ENCODE data around the gene CLASP1. TPM values are rescaled to one million over a fixed set of nuclear protein-coding genes. Genes with fewer than 3 reads are reported as not detected.

The CLASP1 gene
- total RNA-seq, 1 donor from 2014 or later = 71.7 TPM

DNA sequence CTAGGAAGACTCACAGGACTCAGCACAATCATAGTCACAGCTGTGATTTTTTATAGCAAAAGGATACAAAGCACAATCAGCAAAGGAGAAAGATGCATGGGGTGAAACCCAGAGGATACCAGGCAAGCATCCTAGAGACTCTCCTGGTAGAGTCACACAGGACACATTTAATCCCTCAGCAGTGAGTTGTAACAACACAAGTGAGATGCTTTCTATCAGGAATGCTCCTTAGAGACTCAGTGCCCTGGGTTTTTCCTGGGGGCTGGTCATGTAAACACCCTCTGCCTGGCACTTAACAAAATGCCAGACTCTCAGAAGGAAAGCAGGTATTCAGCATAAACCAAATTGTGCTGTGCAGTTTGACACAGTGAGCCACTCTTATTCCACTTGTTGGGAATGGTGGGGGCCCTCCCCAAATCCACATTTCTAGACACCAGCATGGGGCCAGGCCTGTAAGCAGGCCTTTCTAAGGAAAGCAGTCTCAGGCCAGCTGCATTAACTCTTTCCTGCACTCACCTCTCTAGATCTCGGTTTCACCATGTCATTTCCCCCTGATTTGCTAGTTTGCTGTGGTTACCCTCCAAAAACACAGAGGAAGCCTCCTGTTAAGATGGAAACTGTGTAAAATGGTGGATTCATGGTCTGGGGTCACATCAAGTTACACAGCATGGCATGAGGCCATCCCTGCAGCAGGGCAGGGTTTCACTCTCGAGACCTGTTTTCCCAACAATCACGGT is 135.5 kb downstream of the CLASP1 start:
- Mint-ChIP-seq H3K36me3 (ENCODE audit: low read depth) (peaks cover 65% of the 10 kb centered on the region), H3K27ac (peak overlapping the region; percentile 69), H3K27me3 (ENCODE audit: low read depth) (no peaks in the 10 kb centered on the region), H3K4me1 (ENCODE audit: low read depth) (peaks cover 16% of the 10 kb centered on the region), H3K9me3 (no peaks in the 10 kb centered on the region), H3K4me3 (ENCODE audit: low read depth) (no peak overlapping the region)
- intact Hi-C loops (cut with micrococcal nuclease) = no loop called here
- DNase-seq (ENCODE audit: low spot score) = no peak

DNA sequence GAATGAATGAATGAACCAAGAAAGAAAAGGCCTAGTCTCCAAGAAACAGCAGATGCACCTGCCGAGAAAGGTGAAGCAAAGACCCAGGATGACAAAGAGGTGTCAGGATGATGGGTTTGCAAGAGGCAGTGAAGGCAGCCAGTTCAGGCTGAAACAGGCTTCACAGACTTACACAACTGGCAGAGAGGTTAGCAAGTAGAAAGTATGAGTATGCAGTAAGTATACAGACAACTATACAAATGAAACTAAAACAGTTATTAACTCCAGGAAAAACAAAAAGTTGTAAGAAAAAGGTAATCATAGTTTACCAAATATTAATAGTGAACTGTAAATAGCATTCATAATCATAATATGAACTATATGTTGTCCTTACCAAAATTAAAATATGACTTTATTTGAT is 138.4 kb downstream of the CLASP1 start:
- no peak overlapping the region for H3K4me3 Mint-ChIP-seq (ENCODE audit: low read depth)
- H3K27ac Mint-ChIP-seq = no peak overlapping the region
- intact Hi-C loops (cut with micrococcal nuclease) = no loop called here

DNA sequence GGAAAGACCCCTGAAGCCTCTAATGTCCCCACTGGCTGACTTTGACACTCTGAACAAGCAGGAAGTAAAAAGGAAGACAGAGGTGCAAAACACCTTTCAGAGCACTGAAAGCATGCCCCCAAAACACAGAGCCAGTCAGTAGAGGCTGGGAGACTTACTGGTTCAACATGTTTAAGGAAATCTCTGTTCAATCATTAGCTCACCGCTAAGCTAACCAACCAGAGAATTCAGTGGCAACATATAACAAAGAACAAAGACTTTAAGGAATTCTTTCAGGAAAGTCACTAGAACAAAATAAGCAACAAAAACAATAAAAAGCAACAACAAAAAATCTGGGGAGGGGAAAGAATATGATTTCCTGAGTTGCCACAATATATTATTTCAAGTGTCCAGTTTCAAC is 142.6 kb downstream of the CLASP1 start:
- no peak for DNase-seq (ENCODE audit: low spot score)
- H3K4me3 Mint-ChIP-seq (ENCODE audit: low read depth) = no peak overlapping the region
- no peak overlapping the region for H3K27ac Mint-ChIP-seq
- H3K9me3 Mint-ChIP-seq = no peaks in the 10 kb centered on the region
- H3K36me3 Mint-ChIP-seq (ENCODE audit: low read depth) = peaks cover 76% of the 10 kb centered on the region
- intact Hi-C loops (cut with micrococcal nuclease) = no loop called here
- H3K4me1 Mint-ChIP-seq (ENCODE audit: low read depth) = peaks cover 7% of the 10 kb centered on the region
- H3K27me3 Mint-ChIP-seq (ENCODE audit: low read depth) = no peaks in the 10 kb centered on the region

More for the DNA sequence above, 138.4 kb downstream of the CLASP1 start:
- no peak for DNase-seq (ENCODE audit: low spot score)
- peaks cover 16% of the 10 kb centered on the region for H3K4me1 Mint-ChIP-seq (ENCODE audit: low read depth)
- H3K9me3 Mint-ChIP-seq = no peaks in the 10 kb centered on the region
- H3K27me3 Mint-ChIP-seq (ENCODE audit: low read depth) = no peaks in the 10 kb centered on the region
- peaks cover 74% of the 10 kb centered on the region for H3K36me3 Mint-ChIP-seq (ENCODE audit: low read depth)

DNA sequence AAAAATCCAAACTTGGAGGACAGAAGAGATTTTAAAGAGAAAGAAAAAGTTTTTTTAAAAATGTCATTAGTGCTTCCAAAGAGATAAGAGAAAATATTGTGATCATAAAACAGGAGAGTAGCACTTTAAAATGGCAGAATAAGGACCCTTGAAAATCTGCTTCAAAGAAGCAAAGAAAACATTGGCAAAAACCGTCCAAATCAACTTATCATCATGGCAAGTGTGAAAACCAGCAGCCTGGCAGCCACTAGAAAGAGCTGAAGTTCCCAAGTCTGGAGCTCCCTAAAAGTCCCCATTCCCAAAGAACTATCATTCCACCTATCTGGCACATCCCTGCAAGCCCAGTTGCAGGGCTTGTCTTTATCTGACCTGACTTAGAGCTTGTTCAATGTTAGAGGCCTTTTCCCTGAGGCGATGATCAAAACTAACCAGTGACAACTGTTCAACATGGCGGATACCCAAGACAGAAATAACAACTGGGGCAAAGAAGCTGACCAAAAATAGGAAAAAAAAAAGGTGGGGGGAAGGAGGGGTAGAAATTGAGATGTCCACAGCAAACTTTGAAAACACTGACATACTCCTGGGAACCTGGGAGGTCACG is 143.2 kb downstream of the CLASP1 start:
- H3K4me1 Mint-ChIP-seq (ENCODE audit: low read depth) = peaks cover 8% of the 10 kb centered on the region
- H3K27ac Mint-ChIP-seq = no peak overlapping the region
- no peak overlapping the region for H3K4me3 Mint-ChIP-seq (ENCODE audit: low read depth)
- peaks cover 76% of the 10 kb centered on the region for H3K36me3 Mint-ChIP-seq (ENCODE audit: low read depth)
- intact Hi-C loops (cut with micrococcal nuclease) = no loop called here
- DNase-seq (ENCODE audit: low spot score) = no peak
- no peaks in the 10 kb centered on the region for H3K27me3 Mint-ChIP-seq (ENCODE audit: low read depth)
- H3K9me3 Mint-ChIP-seq = no peaks in the 10 kb centered on the region

DNA sequence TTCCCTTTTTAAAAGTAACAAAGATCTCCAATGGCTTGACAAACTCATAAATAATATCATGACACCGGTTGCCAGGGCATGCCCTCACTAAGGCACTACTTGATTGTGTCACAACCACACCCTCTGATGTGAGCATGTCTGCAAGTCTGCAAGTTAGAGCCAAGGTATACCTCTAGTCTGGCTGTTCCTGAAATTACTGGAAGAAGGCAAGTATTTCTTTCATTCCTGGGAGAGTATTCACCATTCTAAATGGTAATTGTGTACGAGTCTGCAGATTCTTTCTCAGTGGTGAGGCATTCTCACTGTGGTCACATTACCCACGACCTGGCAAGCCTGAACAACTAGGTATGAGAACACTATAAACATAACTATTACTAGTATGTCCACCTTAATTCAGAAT is 144.3 kb downstream of the CLASP1 start:
- Mint-ChIP-seq H3K27me3 (ENCODE audit: low read depth) (no peaks in the 10 kb centered on the region), H3K9me3 (peaks cover 5% of the 10 kb centered on the region), H3K4me1 (ENCODE audit: low read depth) (peaks cover 10% of the 10 kb centered on the region), H3K36me3 (ENCODE audit: low read depth) (peaks cover 76% of the 10 kb centered on the region), H3K4me3 (ENCODE audit: low read depth) (no peak overlapping the region), H3K27ac (no peak overlapping the region)
- no peak for DNase-seq (ENCODE audit: low spot score)
- intact Hi-C loops (cut with micrococcal nuclease) = no loop called here

DNA sequence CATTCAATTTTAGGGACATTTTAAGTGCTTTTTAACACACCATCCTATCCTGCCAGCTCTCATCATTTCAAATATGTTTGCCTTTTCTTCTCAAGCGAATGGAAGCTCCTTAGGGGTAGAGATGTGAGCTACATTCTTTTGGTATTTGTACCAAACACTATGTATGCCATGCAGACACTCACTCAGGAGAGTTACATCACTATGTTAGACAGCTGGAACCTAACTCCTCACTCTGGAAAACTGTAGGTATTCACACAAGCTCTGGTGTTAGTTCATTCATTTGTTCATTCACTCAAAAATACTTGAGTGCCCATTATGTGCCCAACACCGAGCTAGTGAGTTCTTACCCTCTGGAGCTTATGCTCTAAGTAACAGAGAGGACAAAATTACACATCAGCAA is 144.9 kb downstream of the CLASP1 start:
- no peak overlapping the region for H3K4me3 Mint-ChIP-seq (ENCODE audit: low read depth)
- H3K27ac Mint-ChIP-seq = no peak overlapping the region
- H3K9me3 Mint-ChIP-seq = peaks cover 9% of the 10 kb centered on the region
- DNase-seq (ENCODE audit: low spot score) = no peak
- intact Hi-C loops (cut with micrococcal nuclease) = no loop called here
- peaks cover 79% of the 10 kb centered on the region for H3K36me3 Mint-ChIP-seq (ENCODE audit: low read depth)
- H3K27me3 Mint-ChIP-seq (ENCODE audit: low read depth) = no peaks in the 10 kb centered on the region
- H3K4me1 Mint-ChIP-seq (ENCODE audit: low read depth) = peaks cover 10% of the 10 kb centered on the region

DNA sequence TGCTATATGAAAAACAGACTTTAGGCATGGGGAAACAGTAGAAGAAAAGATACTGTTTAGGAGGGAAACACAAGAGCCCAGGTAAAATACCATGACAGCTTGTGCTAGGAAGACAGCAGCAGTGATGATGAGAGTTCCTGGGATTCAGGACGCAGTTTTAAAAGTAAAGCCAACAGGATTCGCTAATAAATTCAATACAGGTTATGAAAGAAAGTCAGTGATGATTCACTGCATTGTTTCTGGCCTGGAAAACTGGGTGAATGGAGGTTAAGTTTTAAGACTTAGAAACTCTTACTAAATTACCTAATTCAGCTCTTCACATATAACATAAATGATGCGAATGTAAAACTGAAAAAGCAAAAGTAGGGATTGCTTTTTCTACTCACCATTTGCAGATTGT is 146.5 kb downstream of the CLASP1 start:
- no peaks in the 10 kb centered on the region for H3K27me3 Mint-ChIP-seq (ENCODE audit: low read depth)
- peaks cover 78% of the 10 kb centered on the region for H3K36me3 Mint-ChIP-seq (ENCODE audit: low read depth)

DNA sequence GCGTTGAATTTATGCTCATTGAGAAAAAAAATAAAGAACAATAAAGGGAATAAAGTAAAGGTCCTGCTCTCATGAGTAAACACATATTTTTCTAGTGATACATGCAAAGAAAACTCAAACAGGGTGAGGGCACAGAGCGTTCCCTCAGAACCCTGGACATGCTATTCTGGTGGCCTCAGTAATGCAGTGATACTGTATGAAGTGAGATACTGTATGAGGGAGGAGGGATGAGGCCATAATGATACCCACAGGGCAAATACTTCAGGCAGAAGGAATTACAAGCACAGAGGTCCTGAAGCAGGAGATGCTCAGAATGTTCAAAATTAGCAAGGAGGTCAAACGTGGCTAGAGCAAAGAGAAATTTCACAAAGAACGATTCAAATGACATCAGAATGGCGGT is 147.0 kb downstream of the CLASP1 start:
- H3K36me3 Mint-ChIP-seq (ENCODE audit: low read depth) = peaks cover 76% of the 10 kb centered on the region
- no peaks in the 10 kb centered on the region for H3K27me3 Mint-ChIP-seq (ENCODE audit: low read depth)
- DNase-seq (ENCODE audit: low spot score) = no peak
- no peak overlapping the region for H3K4me3 Mint-ChIP-seq (ENCODE audit: low read depth)
- intact Hi-C loops (cut with micrococcal nuclease) = no loop called here
- H3K27ac Mint-ChIP-seq = no peak overlapping the region
- peaks cover 14% of the 10 kb centered on the region for H3K9me3 Mint-ChIP-seq
- peaks cover 13% of the 10 kb centered on the region for H3K4me1 Mint-ChIP-seq (ENCODE audit: low read depth)

More for the DNA sequence above, 146.5 kb downstream of the CLASP1 start:
- Mint-ChIP-seq H3K27ac (no peak overlapping the region), H3K4me3 (ENCODE audit: low read depth) (no peak overlapping the region), H3K9me3 (peaks cover 14% of the 10 kb centered on the region), H3K4me1 (ENCODE audit: low read depth) (peaks cover 13% of the 10 kb centered on the region)
- DNase-seq (ENCODE audit: low spot score) = no peak
- intact Hi-C loops (cut with micrococcal nuclease) = no loop called here

DNA sequence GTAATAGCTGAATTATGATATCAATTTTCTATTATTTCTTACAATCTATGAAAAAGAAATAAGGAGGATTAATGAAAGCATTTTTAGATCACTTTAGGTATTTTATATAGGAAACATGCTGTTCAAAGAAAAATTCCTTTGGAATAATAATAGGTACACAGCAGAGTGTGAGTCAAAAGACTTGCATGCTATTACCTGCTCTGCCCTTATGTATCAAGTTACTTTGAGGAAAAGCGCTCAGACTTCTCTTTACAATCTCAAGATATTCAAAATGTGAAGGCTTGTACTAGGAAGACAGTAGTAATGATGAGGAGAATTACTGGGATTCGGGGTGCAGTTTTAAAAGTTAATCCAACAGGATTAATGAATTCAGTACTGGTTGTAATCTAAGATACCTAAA is 147.7 kb downstream of the CLASP1 start:
- Mint-ChIP-seq H3K27ac (no peak overlapping the region), H3K4me1 (ENCODE audit: low read depth) (peaks cover 11% of the 10 kb centered on the region), H3K27me3 (ENCODE audit: low read depth) (no peaks in the 10 kb centered on the region), H3K36me3 (ENCODE audit: low read depth) (peaks cover 74% of the 10 kb centered on the region), H3K9me3 (peaks cover 14% of the 10 kb centered on the region), H3K4me3 (ENCODE audit: low read depth) (no peak overlapping the region)
- intact Hi-C loops (cut with micrococcal nuclease) = no loop called here
- DNase-seq (ENCODE audit: low spot score) = no peak

DNA sequence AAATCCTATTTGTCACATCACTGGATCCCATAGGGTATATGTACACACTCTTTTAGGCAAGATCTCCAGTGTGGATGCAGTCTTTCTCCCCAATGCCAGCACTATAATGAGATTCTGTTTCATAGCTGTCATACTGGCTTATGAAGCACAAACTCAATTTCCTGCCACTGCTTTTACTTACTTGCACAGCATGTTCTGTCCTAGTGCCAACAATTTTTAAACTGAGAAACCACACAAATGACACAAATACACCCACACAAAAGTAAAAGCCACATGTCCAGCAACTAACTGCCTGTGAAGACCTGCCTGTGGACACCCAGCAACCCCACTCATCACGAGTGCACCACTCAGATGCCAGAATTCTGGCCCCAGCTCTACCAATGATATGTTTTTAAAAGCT is 148.2 kb downstream of the CLASP1 start:
- H3K36me3 Mint-ChIP-seq (ENCODE audit: low read depth) = peaks cover 69% of the 10 kb centered on the region
- H3K27ac Mint-ChIP-seq = peak overlapping the region; percentile 28
- H3K27me3 Mint-ChIP-seq (ENCODE audit: low read depth) = no peaks in the 10 kb centered on the region
- H3K9me3 Mint-ChIP-seq = peaks cover 14% of the 10 kb centered on the region
- no peak for DNase-seq (ENCODE audit: low spot score)
- H3K4me1 Mint-ChIP-seq (ENCODE audit: low read depth) = peaks cover 10% of the 10 kb centered on the region
- intact Hi-C loops (cut with micrococcal nuclease) = no loop called here
- no peak overlapping the region for H3K4me3 Mint-ChIP-seq (ENCODE audit: low read depth)

DNA sequence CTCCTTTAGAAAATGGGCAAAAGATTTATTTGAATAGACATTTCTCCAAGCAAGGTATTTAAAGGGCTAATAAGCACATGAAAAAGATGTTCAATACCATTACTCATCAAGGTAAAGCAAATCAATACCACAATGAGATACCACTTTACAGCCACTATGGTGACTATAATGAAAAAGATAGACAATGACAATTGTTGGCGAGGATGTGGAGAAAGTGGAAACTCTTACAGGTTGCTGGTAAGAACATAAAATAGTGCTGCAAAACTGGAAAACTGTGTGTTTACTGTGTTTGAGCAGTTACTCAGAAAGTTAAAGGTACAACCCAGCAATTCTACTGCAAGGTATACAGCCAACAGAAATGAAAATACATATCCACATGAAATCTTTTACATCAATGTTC is 150.5 kb downstream of the CLASP1 start:
- H3K27ac Mint-ChIP-seq = no peak overlapping the region
- peaks cover 64% of the 10 kb centered on the region for H3K36me3 Mint-ChIP-seq (ENCODE audit: low read depth)
- intact Hi-C loops (cut with micrococcal nuclease) = no loop called here
- H3K4me3 Mint-ChIP-seq (ENCODE audit: low read depth) = no peak overlapping the region
- no peaks in the 10 kb centered on the region for H3K27me3 Mint-ChIP-seq (ENCODE audit: low read depth)
- H3K9me3 Mint-ChIP-seq = peaks cover 14% of the 10 kb centered on the region
- H3K4me1 Mint-ChIP-seq (ENCODE audit: low read depth) = peaks cover 6% of the 10 kb centered on the region
- no peak for DNase-seq (ENCODE audit: low spot score)

DNA sequence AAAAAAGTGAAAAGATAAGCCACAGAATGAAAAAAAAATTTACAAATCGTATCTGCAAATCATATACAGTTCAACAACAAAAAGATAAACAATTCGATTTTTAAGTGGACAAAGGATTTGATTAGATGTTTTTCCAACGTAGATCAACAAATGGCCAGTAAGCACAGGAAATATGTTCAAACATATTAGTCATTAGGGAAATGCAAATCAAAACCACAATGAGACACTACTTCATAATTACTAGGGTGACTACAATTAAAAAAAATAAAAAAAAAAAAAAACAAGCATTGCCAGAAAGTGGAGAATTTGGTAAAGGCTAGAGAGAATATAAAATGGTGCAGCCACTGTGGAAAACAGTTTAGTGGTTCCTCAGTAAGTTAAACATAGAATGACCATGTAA is 156.9 kb downstream of the CLASP1 start:
- Mint-ChIP-seq H3K27me3 (ENCODE audit: low read depth) (no peaks in the 10 kb centered on the region), H3K36me3 (ENCODE audit: low read depth) (peaks cover 24% of the 10 kb centered on the region), H3K9me3 (no peaks in the 10 kb centered on the region), H3K27ac (no peak overlapping the region), H3K4me1 (ENCODE audit: low read depth) (peaks cover 21% of the 10 kb centered on the region), H3K4me3 (ENCODE audit: low read depth) (no peak overlapping the region)
- DNase-seq (ENCODE audit: low spot score) = no peak
- intact Hi-C loops (cut with micrococcal nuclease) = no loop called here

DNA sequence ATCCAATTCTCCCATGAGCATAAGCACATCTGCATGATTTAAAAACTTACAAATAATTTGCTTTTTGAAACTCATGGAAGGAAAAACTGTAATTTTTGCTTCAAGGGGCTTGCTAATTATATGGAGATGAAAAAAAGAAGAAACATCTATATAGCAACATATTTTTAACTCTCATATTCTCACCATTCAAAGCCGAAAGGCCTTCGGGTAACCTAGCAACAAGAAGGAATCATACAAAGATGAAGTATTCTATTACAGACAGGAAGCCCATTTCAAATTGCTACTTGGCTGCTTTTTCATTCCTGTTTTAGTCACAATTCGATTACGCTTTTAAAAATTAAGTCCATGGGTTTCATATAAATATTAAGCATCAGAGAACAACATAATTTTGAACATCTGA is 157.7 kb downstream of the CLASP1 start:
- peaks cover 21% of the 10 kb centered on the region for H3K4me1 Mint-ChIP-seq (ENCODE audit: low read depth)
- no peak overlapping the region for H3K27ac Mint-ChIP-seq
- H3K9me3 Mint-ChIP-seq = no peaks in the 10 kb centered on the region
- H3K27me3 Mint-ChIP-seq (ENCODE audit: low read depth) = no peaks in the 10 kb centered on the region
- no peak for DNase-seq (ENCODE audit: low spot score)
- peaks cover 17% of the 10 kb centered on the region for H3K36me3 Mint-ChIP-seq (ENCODE audit: low read depth)
- no peak overlapping the region for H3K4me3 Mint-ChIP-seq (ENCODE audit: low read depth)
- intact Hi-C loops (cut with micrococcal nuclease) = no loop called here
